GM12878 (cell line): ENCODE measurements around the gene SH3BGRL3. TPM values are rescaled to one million over a fixed set of nuclear protein-coding genes. Genes with fewer than 3 reads are reported as not detected.

Experiments used
- EZH2 ChIP-seq: IDR thresholded peaks from 2 replicates; pipeline ENCODE4 v1.6.1; 2012; ENCODE audit warnings: low read depth, mild to moderate bottlenecking, control low read depth, inconsistent platforms, low read length, borderline replicate concordance; ENCODE audit not compliant: control insufficient read depth
- IKZF1 ChIP-seq: fragments of 450-650 bp; conservative IDR thresholded peaks from 2 replicates; pipeline ENCODE4 v1.6.1; 2017; ENCODE audit warnings: antibody characterized with exemption, mild to moderate bottlenecking
- MXI1 ChIP-seq: fragments of 150-350 bp; IDR thresholded peaks from 2 replicates; pipeline ENCODE4 v1.6.1; 2011; ENCODE audit warnings: low read depth, mild to moderate bottlenecking, inconsistent platforms, low read length, improper control_type of control experiment
- RUNX3 ChIP-seq: IDR thresholded peaks from 2 replicates; pipeline ENCODE4 v1.6.1; 2012; ENCODE audit warnings: low read length, inconsistent platforms
- ZNF384 ChIP-seq: IDR thresholded peaks from 2 replicates; pipeline ENCODE4 v1.6.1; 2012; ENCODE audit warnings: low read depth, mild to moderate bottlenecking, low read length, improper control_type of control experiment, borderline replicate concordance
- ZZZ3 ChIP-seq: IDR thresholded peaks from 2 replicates; pipeline ENCODE4 v1.6.1; 2011; ENCODE audit warnings: low read depth; ENCODE audit not compliant: control insufficient read depth, insufficient read length
- polyA plus RNA-seq, 11 experiments: library from polyadenylated mRNA; depleted of rRNA in 4 of 11; unstranded in 6 of 11; stranded (reverse) in 5 of 11; fragments of >200 nt; fragmentation: Nextera tagmentation in 4 of 11; fragmentation: Illumina TruSeq in 1 of 11; extraction: Ambion mirVana in 4 of 11; extraction: Trizol in 1 of 11; gene quantifications; 1 replicate in 1 of 11; 2 replicates in 10 of 11; pipeline versions ENCODE4 v1.2.1 to v1.2.3, GENCODE V29; 2011 to 2016; ENCODE audit warnings: inconsistent platforms in 2 of 11, missing spikeins in 2 of 11, low read depth in 1 of 11
- total RNA-seq, 4 experiments: library from RNA; depleted of rRNA in 3 of 4; stranded (reverse); fragments of >200 nt in 3 of 4; fragmentation: Illumina TruSeq in 1 of 4; extraction: Trizol in 1 of 4; gene quantifications; 2 replicates each; pipeline versions ENCODE4 v1.2.1 to v1.2.3, GENCODE V29; 2013 to 2021
- TF ChIP-seq, protein P1 (sequence below), 3 experiments: IDR thresholded peaks in 2 of 3; conservative IDR thresholded peaks in 1 of 3; 2 replicates each; pipeline ENCODE4 v1.5.1; 2011; ENCODE audit warnings: low read depth in 3 of 3, low read length in 3 of 3, mild to moderate bottlenecking in 3 of 3, control low read depth in 2 of 3, moderate library complexity in 2 of 3, inconsistent platforms in 1 of 3, mixed read lengths in 1 of 3; ENCODE audit not compliant: control insufficient read depth in 2 of 3, insufficient read depth in 1 of 3; ENCODE audit errors: extremely low read depth in 1 of 3
- TF ChIP-seq, protein P2 (sequence below): fragments of 450-650 bp; IDR thresholded peaks from 2 replicates; pipeline ENCODE4 v1.6.1; 2017; ENCODE audit warnings: mild to moderate bottlenecking, moderate library complexity
- TF ChIP-seq, protein P3 (sequence below): IDR thresholded peaks from 2 replicates; pipeline ENCODE4 v1.6.1; 2012; ENCODE audit warnings: improper control_type of control experiment, low read depth, low read length; ENCODE audit not compliant: insufficient replicate concordance
- TF ChIP-seq, protein P4 (sequence below): fragments of 450-650 bp; formaldehyde crosslinking; IDR thresholded peaks from 2 replicates; pipeline ENCODE4 v1.4.0; 2022; ENCODE audit warnings: mild to moderate bottlenecking, moderate library complexity

The SH3BGRL3 gene
- total and polyA plus RNA-seq, 10 of the 15 experiments (the other 5 are each of a cell fraction or from before 2014, with no cell fraction given), result 39.7 to 390 (median 118) TPM

DNA sequence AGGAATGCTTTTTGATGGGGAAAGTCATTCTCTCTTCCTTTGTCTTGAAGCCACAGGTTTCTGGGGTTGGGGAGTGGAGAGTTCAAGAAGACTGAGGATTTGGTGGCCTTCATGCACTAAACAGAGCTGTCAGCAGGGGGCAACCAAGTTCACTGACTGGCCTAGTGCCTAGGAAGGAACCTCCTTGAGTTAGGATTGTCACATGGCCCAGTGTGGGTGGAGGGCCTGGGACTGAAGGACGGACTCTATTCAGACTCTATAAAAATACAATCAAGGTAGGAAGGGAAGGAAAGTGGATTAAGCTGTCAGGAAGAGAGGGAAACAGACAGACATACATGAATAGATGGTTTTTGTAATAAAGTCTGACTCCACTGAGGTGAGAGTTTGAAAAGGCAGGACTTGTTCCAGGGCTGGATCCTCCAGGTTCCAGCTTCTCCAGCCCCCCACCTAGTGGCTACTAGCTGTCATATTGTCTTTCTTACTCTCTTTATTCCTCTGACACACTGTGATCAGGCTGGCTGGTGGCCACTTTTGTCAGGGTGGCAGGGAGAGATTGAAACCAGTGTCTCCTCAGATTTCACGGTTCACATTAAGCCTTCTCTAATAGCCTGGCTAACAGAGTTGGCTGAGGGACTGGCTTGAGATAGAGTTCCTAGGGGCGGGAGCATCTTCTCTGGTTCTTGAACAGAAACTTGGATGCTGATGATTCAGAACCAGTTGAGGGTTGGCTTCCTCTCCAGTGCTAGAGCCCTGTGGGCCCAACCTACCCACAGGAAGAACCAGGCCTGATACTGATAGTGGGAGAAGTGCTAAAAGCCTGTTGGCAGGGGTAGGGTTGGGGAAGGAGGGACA lies 4.1 kb upstream of the SH3BGRL3 start (continued):
- TF ChIP-seq, protein P1, sequence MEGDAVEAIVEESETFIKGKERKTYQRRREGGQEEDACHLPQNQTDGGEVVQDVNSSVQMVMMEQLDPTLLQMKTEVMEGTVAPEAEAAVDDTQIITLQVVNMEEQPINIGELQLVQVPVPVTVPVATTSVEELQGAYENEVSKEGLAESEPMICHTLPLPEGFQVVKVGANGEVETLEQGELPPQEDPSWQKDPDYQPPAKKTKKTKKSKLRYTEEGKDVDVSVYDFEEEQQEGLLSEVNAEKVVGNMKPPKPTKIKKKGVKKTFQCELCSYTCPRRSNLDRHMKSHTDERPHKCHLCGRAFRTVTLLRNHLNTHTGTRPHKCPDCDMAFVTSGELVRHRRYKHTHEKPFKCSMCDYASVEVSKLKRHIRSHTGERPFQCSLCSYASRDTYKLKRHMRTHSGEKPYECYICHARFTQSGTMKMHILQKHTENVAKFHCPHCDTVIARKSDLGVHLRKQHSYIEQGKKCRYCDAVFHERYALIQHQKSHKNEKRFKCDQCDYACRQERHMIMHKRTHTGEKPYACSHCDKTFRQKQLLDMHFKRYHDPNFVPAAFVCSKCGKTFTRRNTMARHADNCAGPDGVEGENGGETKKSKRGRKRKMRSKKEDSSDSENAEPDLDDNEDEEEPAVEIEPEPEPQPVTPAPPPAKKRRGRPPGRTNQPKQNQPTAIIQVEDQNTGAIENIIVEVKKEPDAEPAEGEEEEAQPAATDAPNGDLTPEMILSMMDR (IDR thresholded peaks at IDR 0.05 in 2 of 3, conservative IDR thresholded peaks at IDR 0.05 in 1 of 3; ENCODE audit: control insufficient read depth in 2 of 3, extremely low read depth in 1 of 3, insufficient read depth in 1 of 3, low read depth in 3 of 3, low read length in 3 of 3), result peak; percentile 86 to 89 (median 88)
- no peak for TF ChIP-seq EZH2
- TF ChIP-seq, protein P2, sequence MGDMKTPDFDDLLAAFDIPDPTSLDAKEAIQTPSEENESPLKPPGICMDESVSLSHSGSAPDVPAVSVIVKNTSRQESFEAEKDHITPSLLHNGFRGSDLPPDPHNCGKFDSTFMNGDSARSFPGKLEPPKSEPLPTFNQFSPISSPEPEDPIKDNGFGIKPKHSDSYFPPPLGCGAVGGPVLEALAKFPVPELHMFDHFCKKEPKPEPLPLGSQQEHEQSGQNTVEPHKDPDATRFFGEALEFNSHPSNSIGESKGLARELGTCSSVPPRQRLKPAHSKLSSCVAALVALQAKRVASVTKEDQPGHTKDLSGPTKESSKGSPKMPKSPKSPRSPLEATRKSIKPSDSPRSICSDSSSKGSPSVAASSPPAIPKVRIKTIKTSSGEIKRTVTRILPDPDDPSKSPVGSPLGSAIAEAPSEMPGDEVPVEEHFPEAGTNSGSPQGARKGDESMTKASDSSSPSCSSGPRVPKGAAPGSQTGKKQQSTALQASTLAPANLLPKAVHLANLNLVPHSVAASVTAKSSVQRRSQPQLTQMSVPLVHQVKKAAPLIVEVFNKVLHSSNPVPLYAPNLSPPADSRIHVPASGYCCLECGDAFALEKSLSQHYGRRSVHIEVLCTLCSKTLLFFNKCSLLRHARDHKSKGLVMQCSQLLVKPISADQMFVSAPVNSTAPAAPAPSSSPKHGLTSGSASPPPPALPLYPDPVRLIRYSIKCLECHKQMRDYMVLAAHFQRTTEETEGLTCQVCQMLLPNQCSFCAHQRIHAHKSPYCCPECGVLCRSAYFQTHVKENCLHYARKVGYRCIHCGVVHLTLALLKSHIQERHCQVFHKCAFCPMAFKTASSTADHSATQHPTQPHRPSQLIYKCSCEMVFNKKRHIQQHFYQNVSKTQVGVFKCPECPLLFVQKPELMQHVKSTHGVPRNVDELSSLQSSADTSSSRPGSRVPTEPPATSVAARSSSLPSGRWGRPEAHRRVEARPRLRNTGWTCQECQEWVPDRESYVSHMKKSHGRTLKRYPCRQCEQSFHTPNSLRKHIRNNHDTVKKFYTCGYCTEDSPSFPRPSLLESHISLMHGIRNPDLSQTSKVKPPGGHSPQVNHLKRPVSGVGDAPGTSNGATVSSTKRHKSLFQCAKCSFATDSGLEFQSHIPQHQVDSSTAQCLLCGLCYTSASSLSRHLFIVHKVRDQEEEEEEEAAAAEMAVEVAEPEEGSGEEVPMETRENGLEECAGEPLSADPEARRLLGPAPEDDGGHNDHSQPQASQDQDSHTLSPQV, result no peak
- TF ChIP-seq, protein P3, sequence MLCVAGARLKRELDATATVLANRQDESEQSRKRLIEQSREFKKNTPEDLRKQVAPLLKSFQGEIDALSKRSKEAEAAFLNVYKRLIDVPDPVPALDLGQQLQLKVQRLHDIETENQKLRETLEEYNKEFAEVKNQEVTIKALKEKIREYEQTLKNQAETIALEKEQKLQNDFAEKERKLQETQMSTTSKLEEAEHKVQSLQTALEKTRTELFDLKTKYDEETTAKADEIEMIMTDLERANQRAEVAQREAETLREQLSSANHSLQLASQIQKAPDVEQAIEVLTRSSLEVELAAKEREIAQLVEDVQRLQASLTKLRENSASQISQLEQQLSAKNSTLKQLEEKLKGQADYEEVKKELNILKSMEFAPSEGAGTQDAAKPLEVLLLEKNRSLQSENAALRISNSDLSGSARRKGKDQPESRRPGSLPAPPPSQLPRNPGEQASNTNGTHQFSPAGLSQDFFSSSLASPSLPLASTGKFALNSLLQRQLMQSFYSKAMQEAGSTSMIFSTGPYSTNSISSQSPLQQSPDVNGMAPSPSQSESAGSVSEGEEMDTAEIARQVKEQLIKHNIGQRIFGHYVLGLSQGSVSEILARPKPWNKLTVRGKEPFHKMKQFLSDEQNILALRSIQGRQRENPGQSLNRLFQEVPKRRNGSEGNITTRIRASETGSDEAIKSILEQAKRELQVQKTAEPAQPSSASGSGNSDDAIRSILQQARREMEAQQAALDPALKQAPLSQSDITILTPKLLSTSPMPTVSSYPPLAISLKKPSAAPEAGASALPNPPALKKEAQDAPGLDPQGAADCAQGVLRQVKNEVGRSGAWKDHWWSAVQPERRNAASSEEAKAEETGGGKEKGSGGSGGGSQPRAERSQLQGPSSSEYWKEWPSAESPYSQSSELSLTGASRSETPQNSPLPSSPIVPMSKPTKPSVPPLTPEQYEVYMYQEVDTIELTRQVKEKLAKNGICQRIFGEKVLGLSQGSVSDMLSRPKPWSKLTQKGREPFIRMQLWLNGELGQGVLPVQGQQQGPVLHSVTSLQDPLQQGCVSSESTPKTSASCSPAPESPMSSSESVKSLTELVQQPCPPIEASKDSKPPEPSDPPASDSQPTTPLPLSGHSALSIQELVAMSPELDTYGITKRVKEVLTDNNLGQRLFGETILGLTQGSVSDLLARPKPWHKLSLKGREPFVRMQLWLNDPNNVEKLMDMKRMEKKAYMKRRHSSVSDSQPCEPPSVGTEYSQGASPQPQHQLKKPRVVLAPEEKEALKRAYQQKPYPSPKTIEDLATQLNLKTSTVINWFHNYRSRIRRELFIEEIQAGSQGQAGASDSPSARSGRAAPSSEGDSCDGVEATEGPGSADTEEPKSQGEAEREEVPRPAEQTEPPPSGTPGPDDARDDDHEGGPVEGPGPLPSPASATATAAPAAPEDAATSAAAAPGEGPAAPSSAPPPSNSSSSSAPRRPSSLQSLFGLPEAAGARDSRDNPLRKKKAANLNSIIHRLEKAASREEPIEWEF, result no peak
- TF ChIP-seq RUNX3, result 0 out of 2 replicates have a peak, but pooled peaks have one; percentile 16
- TF ChIP-seq, protein P4, sequence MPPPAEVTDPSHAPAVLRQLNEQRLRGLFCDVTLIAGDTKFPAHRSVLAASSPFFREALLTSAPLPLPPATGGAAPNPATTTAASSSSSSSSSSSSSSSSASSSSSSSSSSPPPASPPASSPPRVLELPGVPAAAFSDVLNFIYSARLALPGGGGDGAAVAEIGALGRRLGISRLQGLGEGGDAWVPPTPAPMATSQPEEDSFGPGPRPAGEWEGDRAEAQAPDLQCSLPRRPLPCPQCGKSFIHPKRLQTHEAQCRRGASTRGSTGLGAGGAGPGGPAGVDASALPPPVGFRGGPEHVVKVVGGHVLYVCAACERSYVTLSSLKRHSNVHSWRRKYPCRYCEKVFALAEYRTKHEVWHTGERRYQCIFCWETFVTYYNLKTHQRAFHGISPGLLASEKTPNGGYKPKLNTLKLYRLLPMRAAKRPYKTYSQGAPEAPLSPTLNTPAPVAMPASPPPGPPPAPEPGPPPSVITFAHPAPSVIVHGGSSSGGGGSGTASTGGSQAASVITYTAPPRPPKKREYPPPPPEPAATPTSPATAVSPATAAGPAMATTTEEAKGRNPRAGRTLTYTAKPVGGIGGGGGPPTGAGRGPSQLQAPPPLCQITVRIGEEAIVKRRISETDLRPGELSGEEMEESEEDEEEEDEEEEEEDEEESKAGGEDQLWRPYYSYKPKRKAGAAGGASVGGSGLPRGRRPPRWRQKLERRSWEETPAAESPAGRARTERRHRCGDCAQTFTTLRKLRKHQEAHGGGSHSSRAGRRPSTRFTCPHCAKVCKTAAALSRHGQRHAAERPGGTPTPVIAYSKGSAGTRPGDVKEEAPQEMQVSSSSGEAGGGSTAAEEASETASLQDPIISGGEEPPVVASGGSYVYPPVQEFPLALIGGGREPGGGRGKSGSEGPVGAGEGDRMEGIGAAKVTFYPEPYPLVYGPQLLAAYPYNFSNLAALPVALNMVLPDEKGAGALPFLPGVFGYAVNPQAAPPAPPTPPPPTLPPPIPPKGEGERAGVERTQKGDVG, result no peak
- peak; percentile 58; the same call in 1 of the 2 replicates for TF ChIP-seq MXI1
- peak; percentile 44; the same call in 1 of the 2 replicates for TF ChIP-seq IKZF1
- TF ChIP-seq ZZZ3, result no peak
- no peak for TF ChIP-seq ZNF384
